Astrocyte of the spinal cord (primary cell): Measurements from ENCODE around the gene ENOX2.
A peak's percentile ranks its signal among the peaks of the same experiment; 100 is the strongest.

Experiments used
- DNase-seq: peaks from one replicate; pipeline ENCODE4 v3.0.0; 2011; ENCODE audit warnings: low read depth, low spot score
- H3K4me3 ChIP-seq: 2 replicates; pipeline ENCODE4 v1.5.1; 2011; ENCODE audit warnings: low read depth, mild to moderate bottlenecking, low read length, moderate library complexity
- CTCF ChIP-seq: IDR thresholded peaks from 2 replicates; pipeline ENCODE4 v1.5.1; 2012; ENCODE audit warnings: low read depth, mild to moderate bottlenecking, low read length, inconsistent platforms
- in situ Hi-C: cut with HindIII; loops from 2 replicates; pipeline ENCODE4 v1.10.0; 2017; ENCODE audit warnings: low sequenced_read_pairs

ENOX2 gene

GRCh38 chrX:130746077-130746476 is 156.9 kb downstream of the ENOX2 start:
- no peak overlapping the region for H3K4me3 ChIP-seq
- no peak for TF ChIP-seq CTCF
- in situ Hi-C loops: no loop called here
- DNase-seq: no peak

- in situ Hi-C loops: no loop called here
- TF ChIP-seq CTCF: no peak
- H3K4me3 ChIP-seq: no peak overlapping the region
- DNase-seq: no peak
Measured at GRCh38 chrX:130741584-130741983, 161.4 kb downstream of the ENOX2 start.

- in situ Hi-C loops: no loop called here
- no peak for TF ChIP-seq CTCF
- H3K4me3 ChIP-seq: no peak overlapping the region
- no peak for DNase-seq
Measured at GRCh38 chrX:130741151-130741550, 161.9 kb downstream of the ENOX2 start.

- TF ChIP-seq CTCF: no peak
- H3K4me3 ChIP-seq: no peak overlapping the region
- in situ Hi-C loops: no loop called here
- DNase-seq: no peak
Measured at GRCh38 chrX:130738638-130739195, 164.3 kb downstream of the ENOX2 start.

- no peak overlapping the region for H3K4me3 ChIP-seq
- no peak for DNase-seq
- TF ChIP-seq CTCF: no peak
- in situ Hi-C loops: no loop called here
Measured at GRCh38 chrX:130734713-130735112, 168.3 kb downstream of the ENOX2 start.

GRCh38 chrX:130728208-130728607 is 174.8 kb downstream of the ENOX2 start:
- in situ Hi-C loops: no loop called here
- H3K4me3 ChIP-seq: no peak overlapping the region
- peak; percentile 19 for DNase-seq
- no peak for TF ChIP-seq CTCF

GRCh38 chrX:130726661-130727060 is 176.3 kb downstream of the ENOX2 start:
- no peak for TF ChIP-seq CTCF
- H3K4me3 ChIP-seq: no peak overlapping the region
- DNase-seq: peak; percentile 57
- in situ Hi-C loops: no loop called here
